Activated naive CD8-positive, alpha-beta T cell treated with anti-CD3 and anti-CD28 coated beads, Interleukin-2, amount 50 U/mL, for 24 hours (primary cell): ENCODE results near the gene ZBP1.

ENCODE experiments used
- ATAC-seq: fragments of 150-1000 bp; cut with Tn5 transposase; one replicate; pipeline ENCODE4 v1.10.0; 2021
- DNase-seq: peaks from one replicate; pipeline ENCODE4 v3.0.0; 2021
- H3K27ac Mint-ChIP-seq: one replicate; pipeline ENCODE4 v1.8.0; 2021; ENCODE audit warnings: mild to moderate bottlenecking, mixed read lengths
- H3K27me3 Mint-ChIP-seq: one replicate; pipeline ENCODE4 v1.8.0; 2021; ENCODE audit warnings: mixed read lengths
- H3K36me3 Mint-ChIP-seq: one replicate; pipeline ENCODE4 v1.8.0; 2021; ENCODE audit warnings: low read depth, mixed read lengths
- H3K4me1 Mint-ChIP-seq: one replicate; pipeline ENCODE4 v1.8.0; 2021; ENCODE audit warnings: mixed read lengths
- H3K4me3 Mint-ChIP-seq: one replicate; pipeline ENCODE4 v1.8.0; 2021; ENCODE audit warnings: mild to moderate bottlenecking, moderate library complexity, mixed read lengths
- H3K9me3 Mint-ChIP-seq: one replicate; pipeline ENCODE4 v1.8.0; 2021; ENCODE audit warnings: mixed read lengths

Gene ZBP1

DNA sequence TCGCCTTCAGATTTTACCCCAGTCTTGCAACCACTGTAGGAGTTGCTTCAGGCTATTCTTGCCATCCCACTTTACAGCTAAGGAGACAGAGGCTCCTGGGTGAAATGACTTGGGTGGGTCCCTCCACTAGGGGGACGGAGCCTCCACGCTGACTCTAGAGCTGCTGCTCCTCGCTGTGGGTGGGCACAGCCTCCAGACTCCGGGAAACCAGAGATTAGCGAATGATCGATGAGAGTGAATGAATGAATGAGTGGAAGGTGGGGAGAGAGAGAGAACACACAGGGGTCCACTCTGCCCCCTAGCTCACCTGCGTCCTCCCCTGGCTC lies 10.4 kb downstream of the ZBP1 start:
- DNase-seq (no peak), ATAC-seq (no peak)
- Mint-ChIP-seq H3K4me3 (no peak overlapping the region), H3K27me3 (no peaks in the 10 kb centered on the region), H3K27ac (no peak overlapping the region), H3K4me1 (peaks cover 15% of the 10 kb centered on the region), H3K36me3 (peaks cover 6% of the 10 kb centered on the region), H3K9me3 (no peaks in the 10 kb centered on the region)

DNA sequence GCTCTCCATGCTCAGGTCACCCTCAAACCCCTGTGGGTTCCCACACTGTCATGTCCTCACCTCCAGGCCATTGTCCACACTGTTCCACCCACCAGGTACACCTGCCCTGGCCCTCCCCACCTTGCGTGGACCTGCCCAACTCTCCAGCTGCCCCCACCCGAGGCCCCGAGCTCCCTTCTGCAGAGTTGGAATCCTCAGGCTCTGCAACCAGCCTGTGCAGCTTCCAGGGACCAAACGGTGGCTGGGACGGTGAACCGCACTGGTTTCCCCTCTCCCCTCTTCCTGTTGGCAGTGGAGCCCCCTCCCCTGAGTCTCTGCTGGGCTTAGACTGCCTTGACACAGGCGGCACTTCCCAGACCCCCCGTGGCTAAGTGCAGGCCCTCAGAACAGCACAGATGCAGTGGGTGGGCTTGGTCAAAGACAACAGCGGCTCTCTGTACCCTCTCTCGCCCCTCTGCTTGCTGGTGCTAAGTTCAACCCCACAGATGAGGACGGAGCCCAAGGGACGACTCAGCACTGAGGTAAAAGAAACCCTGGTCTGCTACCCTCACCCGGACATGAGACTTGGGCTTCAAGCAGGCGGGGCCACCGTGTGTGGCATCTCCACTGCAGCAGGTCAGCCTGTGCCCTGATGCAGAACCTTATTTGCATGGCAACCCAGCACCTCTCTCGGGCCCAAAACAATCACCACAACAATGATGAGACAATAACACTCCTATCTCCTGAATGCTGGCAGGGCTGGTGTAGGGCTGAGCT lies 11.0 kb downstream of the ZBP1 start:
- ATAC-seq (no peak), DNase-seq (no peak)
- H3K36me3 Mint-ChIP-seq = peaks cover 3% of the 10 kb centered on the region
- H3K27me3 Mint-ChIP-seq = no peaks in the 10 kb centered on the region
- no peak overlapping the region for H3K27ac Mint-ChIP-seq
- H3K9me3 Mint-ChIP-seq = no peaks in the 10 kb centered on the region
- H3K4me3 Mint-ChIP-seq = no peak overlapping the region
- H3K4me1 Mint-ChIP-seq = peaks cover 14% of the 10 kb centered on the region

DNA sequence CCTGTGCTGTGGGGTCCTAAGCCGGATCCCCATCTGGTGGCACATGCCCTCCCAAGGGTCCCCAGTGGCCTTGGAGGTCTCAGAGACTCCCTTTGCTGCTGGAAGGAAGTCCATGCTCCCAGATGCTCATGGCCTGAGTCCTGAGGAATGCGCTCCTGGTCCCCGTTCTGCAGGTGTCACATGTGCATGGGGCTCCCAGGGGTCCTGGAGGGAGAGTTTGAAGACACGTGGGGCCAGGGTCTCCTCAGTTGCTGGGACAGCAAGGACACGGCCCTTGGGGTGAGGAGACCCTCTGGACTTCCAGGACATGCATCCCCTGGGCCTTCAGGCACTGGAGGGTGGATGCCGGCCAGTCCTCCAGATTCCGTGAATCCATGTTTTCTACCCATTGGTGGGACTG lies 11.7 kb downstream of the ZBP1 start:
- H3K36me3 Mint-ChIP-seq = peaks cover 1% of the 10 kb centered on the region

DNA sequence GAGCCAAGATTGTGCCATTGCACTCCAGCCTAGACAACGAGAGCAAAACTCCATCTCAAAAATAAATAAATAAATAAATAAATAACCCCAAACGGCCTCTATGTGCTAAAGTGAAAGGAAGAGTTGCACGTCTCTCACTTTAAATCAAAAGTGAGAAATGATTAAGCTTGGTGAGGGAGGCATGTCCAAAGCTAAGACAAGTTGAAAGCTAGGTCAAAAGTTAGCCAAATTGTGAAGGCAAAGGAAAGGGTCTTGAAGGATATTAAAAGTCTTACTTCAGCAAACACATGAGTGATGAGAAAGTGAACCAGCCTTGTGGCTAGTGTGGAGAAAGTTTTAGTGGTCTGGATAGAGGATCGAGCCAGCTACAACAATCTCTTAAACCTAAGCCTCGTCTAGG lies 14.3 kb downstream of the ZBP1 start:
- ATAC-seq (no peak), DNase-seq (no peak)
- no peaks in the 10 kb centered on the region for H3K9me3 Mint-ChIP-seq
- H3K4me1 Mint-ChIP-seq = peaks cover 15% of the 10 kb centered on the region
- no peak overlapping the region for H3K4me3 Mint-ChIP-seq
- no peak overlapping the region for H3K27ac Mint-ChIP-seq
- H3K36me3 Mint-ChIP-seq = peaks cover 1% of the 10 kb centered on the region
- no peaks in the 10 kb centered on the region for H3K27me3 Mint-ChIP-seq

More for the DNA sequence above, 11.7 kb downstream of the ZBP1 start:
- Mint-ChIP-seq H3K9me3 (no peaks in the 10 kb centered on the region), H3K4me3 (no peak overlapping the region), H3K27ac (no peak overlapping the region), H3K27me3 (no peaks in the 10 kb centered on the region), H3K4me1 (peaks cover 15% of the 10 kb centered on the region)
- ATAC-seq (no peak), DNase-seq (no peak)

GRCh38 chr20:57605045-57605444 lies 15.2 kb downstream of the ZBP1 start:
- no peak for ATAC-seq
- H3K27ac Mint-ChIP-seq = peak overlapping the region; percentile 16
- H3K36me3 Mint-ChIP-seq = peaks cover 1% of the 10 kb centered on the region
- peaks cover 15% of the 10 kb centered on the region for H3K4me1 Mint-ChIP-seq
- DNase-seq = no peak
- H3K4me3 Mint-ChIP-seq = no peak overlapping the region
- H3K27me3 Mint-ChIP-seq = no peaks in the 10 kb centered on the region
- no peaks in the 10 kb centered on the region for H3K9me3 Mint-ChIP-seq

DNA sequence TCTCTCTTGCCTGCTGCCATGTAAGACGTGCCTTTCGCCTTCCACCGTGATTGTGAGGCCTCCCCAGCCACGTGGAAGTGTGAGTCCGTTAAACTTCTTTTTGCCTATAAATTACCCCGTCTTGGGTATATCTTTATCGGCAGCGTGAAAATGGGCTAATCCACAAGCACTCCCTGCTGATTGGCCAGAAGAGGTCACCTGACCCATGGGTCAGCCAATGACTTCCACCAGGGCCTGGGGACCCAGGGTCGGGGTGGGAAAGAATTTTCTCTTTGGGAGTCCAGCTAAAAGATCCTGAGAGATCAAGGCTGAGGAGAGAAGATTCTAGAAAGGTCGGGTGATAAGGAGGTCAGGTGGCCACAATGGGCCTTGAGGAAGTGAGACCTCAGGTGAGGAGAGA lies 17.1 kb downstream of the ZBP1 start:
- ATAC-seq (no peak), DNase-seq (no peak)
- no peaks in the 10 kb centered on the region for H3K27me3 Mint-ChIP-seq
- H3K27ac Mint-ChIP-seq = no peak overlapping the region
- peaks cover 1% of the 10 kb centered on the region for H3K36me3 Mint-ChIP-seq
- H3K9me3 Mint-ChIP-seq = no peaks in the 10 kb centered on the region
- no peak overlapping the region for H3K4me3 Mint-ChIP-seq
- peaks cover 15% of the 10 kb centered on the region for H3K4me1 Mint-ChIP-seq

DNA sequence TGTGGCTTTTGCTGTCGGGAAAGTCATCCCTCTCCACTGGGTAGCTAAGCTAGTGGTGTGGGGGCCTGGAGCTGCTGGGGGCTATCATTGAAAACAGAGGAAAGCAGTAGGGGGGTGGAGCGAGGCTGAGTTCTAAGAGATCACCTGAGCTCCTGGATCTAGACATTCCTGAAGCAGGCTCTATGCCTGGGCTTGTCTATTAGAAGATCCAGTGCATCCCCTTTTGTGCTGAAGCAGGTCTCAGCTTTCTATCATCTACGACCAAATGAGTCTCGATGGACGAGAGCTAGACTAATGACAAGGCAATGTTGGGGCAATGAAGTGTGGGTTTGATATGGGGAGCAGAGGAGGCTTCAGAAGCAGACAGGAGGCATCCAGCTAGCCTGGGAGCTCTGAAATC lies 18.5 kb downstream of the ZBP1 start:
- Mint-ChIP-seq H3K36me3 (peaks cover 1% of the 10 kb centered on the region), H3K4me3 (no peak overlapping the region), H3K4me1 (peaks cover 15% of the 10 kb centered on the region), H3K27me3 (peaks cover 2% of the 10 kb centered on the region), H3K9me3 (no peaks in the 10 kb centered on the region), H3K27ac (no peak overlapping the region)
- ATAC-seq (no peak), DNase-seq (no peak)

GRCh38 chr20:57601211-57601570 lies 19.0 kb downstream of the ZBP1 start:
- peaks cover 2% of the 10 kb centered on the region for H3K27me3 Mint-ChIP-seq
- ATAC-seq (no peak), DNase-seq (no peak)
- no peak overlapping the region for H3K4me3 Mint-ChIP-seq
- peaks cover 1% of the 10 kb centered on the region for H3K36me3 Mint-ChIP-seq
- peaks cover 14% of the 10 kb centered on the region for H3K4me1 Mint-ChIP-seq
- H3K27ac Mint-ChIP-seq = no peak overlapping the region
- H3K9me3 Mint-ChIP-seq = no peaks in the 10 kb centered on the region

DNA sequence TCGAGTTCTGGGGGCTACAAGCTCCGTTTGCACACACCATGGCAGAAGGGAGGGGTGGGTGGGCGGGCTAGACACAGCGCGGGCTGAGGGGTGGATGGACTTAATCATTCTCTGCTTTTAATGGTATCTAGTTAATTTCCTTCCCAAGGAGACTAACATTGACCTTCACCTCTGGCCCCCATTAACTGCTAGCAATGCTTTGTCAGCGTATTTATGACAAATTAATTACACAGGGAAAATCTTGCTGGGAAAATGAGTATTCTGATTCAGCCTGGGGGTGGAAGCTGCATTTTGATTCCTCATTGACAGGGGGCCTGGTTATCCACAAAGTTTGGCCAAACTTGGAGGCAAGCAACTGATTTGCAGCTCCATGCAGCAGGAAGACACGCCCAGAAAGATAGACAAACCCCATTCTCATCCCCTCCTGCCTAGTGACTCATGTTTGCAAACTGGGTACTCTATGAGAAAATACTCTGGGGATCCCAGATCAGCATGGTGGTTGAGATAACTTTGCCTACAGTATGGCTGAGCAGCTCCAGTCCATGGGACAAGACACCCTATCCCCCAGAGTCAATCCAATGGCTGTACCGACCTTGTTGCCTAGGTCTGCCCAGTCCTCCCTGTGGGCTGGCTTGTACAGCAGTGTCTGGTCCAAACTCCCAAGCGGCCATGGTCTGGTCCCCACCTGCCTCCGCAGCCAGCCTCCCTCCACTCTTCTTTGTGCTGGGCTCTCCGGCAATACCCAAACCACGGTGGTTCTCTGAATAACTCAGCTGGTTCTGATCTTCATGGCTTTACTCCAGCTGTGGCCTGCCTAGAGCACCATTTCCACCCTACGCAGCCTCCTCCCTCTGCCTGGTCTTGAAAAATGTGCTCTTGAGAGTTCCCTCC lies 19.7 kb downstream of the ZBP1 start:
- Mint-ChIP-seq H3K4me3 (no peak overlapping the region), H3K9me3 (no peaks in the 10 kb centered on the region), H3K4me1 (peaks cover 10% of the 10 kb centered on the region), H3K27ac (no peak overlapping the region), H3K27me3 (peaks cover 2% of the 10 kb centered on the region), H3K36me3 (no peaks in the 10 kb centered on the region)
- ATAC-seq (peak; percentile 20), DNase-seq (no peak)

- Mint-ChIP-seq H3K9me3 (no peaks in the 10 kb centered on the region), H3K36me3 (no peaks in the 10 kb centered on the region), H3K27me3 (peaks cover 5% of the 10 kb centered on the region), H3K4me3 (no peak overlapping the region), H3K27ac (no peak overlapping the region), H3K4me1 (peaks cover 3% of the 10 kb centered on the region)
- no peak for ATAC-seq
- DNase-seq = no peak
Measured at GRCh38 chr20:57598491-57598890, 21.7 kb downstream of the ZBP1 start.

DNA sequence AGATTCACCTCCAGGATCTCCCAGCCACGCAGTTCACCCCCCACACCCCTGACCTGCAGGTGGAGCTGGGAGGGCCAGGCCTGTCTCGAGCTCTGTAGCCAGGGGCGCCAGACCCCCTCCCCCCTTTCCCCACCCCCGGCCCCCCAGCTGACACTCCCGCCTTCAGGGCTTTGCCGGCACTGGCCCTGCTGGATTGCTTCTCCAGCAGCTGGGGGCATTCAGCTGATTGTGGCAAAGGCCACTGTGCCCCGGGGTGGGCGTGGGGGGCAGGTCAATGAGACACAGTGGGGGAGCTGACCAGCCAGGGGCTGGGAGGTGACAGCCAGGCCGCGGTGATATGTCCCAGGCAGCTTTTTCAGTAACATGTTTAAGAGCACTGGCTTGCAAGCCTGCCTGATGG lies 22.2 kb downstream of the ZBP1 start:
- Mint-ChIP-seq H3K27me3 (peaks cover 7% of the 10 kb centered on the region), H3K27ac (no peak overlapping the region), H3K4me1 (peaks cover 5% of the 10 kb centered on the region), H3K4me3 (no peak overlapping the region), H3K36me3 (no peaks in the 10 kb centered on the region), H3K9me3 (no peaks in the 10 kb centered on the region)
- DNase-seq (no peak), ATAC-seq (no peak)

GRCh38 chr20:57596998-57597939 lies 23.0 kb downstream of the ZBP1 start:
- Mint-ChIP-seq H3K4me3 (no peak overlapping the region), H3K27ac (no peak overlapping the region), H3K27me3 (peaks cover 7% of the 10 kb centered on the region)

GRCh38 chr20:57596358-57596757 lies 23.9 kb downstream of the ZBP1 start:
- no peak overlapping the region for H3K4me3 Mint-ChIP-seq
- DNase-seq (no peak), ATAC-seq (no peak)
- no peaks in the 10 kb centered on the region for H3K9me3 Mint-ChIP-seq
- peaks cover 5% of the 10 kb centered on the region for H3K4me1 Mint-ChIP-seq
- peaks cover 7% of the 10 kb centered on the region for H3K27me3 Mint-ChIP-seq
- no peak overlapping the region for H3K27ac Mint-ChIP-seq
- H3K36me3 Mint-ChIP-seq = no peaks in the 10 kb centered on the region

More at GRCh38 chr20:57596998-57597939, 23.0 kb downstream of the ZBP1 start:
- peak; percentile 80 for DNase-seq
- peak; percentile 66 for ATAC-seq
- Mint-ChIP-seq H3K36me3 (no peaks in the 10 kb centered on the region), H3K9me3 (no peaks in the 10 kb centered on the region), H3K4me1 (peaks cover 5% of the 10 kb centered on the region)
